BJ (cell line): ENCODE data around the gene OSBPL1A. TPM values are rescaled to one million over a fixed set of nuclear protein-coding genes. Genes with fewer than 3 reads are reported as not detected.

Experiments used
- CTCF ChIA-PET: fragments of 350-600 bp; formaldehyde crosslinking; extraction: SDS; loops from one replicate; lab custom pipeline; 2021; ENCODE audit warnings: antibody characterized with exemption, inconsistent platforms; lab: Yijun Ruan, JAX
- POLR2A ChIA-PET: fragments of 300-600 bp; sonication (Branson Sonifier 250); formaldehyde crosslinking; extraction: SDS; loops from one replicate; lab custom pipeline; 2021; ENCODE audit warnings: antibody characterized with exemption; lab: Charles Lee
- DNase-seq: peaks from one replicate; pipeline ENCODE4 v3.0.0-alpha.2; 2011; ENCODE audit warnings: low read depth
- H3K27me3 ChIP-seq: 2 replicates; pipeline ENCODE4 v1.6.0; 2011; ENCODE audit warnings: low read length; ENCODE audit not compliant: control insufficient read depth, insufficient read depth
- H3K36me3 ChIP-seq: 2 replicates; pipeline ENCODE4 v1.5.1; 2011; ENCODE audit warnings: low read length; ENCODE audit not compliant: control insufficient read depth, insufficient read depth
- H3K4me3 ChIP-seq: 2 replicates; pipeline ENCODE4 v1.5.1; 2011; ENCODE audit warnings: low read depth, mild to moderate bottlenecking, control low read depth, low read length
- polyA plus RNA-seq: library from polyadenylated mRNA; depleted of rRNA; stranded (reverse); fragments of >200 nt; gene quantifications from 2 replicates; pipeline ENCODE4 v1.2.3, GENCODE V29; 2011
- TF ChIP-seq, protein P1 (sequence below): IDR thresholded peaks from 2 replicates; pipeline ENCODE4 v1.5.1; 2011; ENCODE audit warnings: low read depth, mild to moderate bottlenecking, control low read depth, inconsistent platforms, low read length, moderate library complexity; ENCODE audit not compliant: insufficient read depth

Gene OSBPL1A
- polyA plus RNA-seq, 1 experiment = 20.1 TPM

DNA sequence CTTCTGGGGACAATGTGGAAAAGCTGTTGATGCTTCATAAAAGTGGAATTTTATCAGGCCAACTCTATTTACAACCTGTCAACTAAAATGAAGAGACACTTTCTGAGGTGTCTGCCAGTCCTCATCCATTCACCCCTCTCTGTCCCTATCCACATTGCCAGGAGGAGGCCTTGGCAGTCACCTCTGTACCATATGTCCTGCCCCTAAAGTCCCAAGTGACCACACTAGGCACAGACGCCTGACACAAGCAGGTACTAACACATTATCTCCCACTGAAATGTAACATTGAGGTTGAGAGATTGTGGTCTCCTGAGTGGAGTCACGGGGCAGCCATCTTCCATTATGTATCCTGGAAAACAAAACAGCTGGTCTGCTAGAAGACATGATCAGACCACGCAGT is 71.4 kb downstream of the OSBPL1A start:
- Histone ChIP-seq H3K27me3 (no peaks in the 10 kb centered on the region), H3K4me3 (no peak overlapping the region), H3K36me3 (no peaks in the 10 kb centered on the region)
- no peak for DNase-seq
- TF ChIP-seq, protein P1, sequence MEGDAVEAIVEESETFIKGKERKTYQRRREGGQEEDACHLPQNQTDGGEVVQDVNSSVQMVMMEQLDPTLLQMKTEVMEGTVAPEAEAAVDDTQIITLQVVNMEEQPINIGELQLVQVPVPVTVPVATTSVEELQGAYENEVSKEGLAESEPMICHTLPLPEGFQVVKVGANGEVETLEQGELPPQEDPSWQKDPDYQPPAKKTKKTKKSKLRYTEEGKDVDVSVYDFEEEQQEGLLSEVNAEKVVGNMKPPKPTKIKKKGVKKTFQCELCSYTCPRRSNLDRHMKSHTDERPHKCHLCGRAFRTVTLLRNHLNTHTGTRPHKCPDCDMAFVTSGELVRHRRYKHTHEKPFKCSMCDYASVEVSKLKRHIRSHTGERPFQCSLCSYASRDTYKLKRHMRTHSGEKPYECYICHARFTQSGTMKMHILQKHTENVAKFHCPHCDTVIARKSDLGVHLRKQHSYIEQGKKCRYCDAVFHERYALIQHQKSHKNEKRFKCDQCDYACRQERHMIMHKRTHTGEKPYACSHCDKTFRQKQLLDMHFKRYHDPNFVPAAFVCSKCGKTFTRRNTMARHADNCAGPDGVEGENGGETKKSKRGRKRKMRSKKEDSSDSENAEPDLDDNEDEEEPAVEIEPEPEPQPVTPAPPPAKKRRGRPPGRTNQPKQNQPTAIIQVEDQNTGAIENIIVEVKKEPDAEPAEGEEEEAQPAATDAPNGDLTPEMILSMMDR = no peak
- ChIA-PET POLR2A (no interaction called here), CTCF (interaction anchor here (0.6 to 1.2 kb wide), 3 partner anchors 21 to 149 kb away, joined by 3 to 7 read pairs (median 3); no protein-coding TSS in a partner anchor)

DNA sequence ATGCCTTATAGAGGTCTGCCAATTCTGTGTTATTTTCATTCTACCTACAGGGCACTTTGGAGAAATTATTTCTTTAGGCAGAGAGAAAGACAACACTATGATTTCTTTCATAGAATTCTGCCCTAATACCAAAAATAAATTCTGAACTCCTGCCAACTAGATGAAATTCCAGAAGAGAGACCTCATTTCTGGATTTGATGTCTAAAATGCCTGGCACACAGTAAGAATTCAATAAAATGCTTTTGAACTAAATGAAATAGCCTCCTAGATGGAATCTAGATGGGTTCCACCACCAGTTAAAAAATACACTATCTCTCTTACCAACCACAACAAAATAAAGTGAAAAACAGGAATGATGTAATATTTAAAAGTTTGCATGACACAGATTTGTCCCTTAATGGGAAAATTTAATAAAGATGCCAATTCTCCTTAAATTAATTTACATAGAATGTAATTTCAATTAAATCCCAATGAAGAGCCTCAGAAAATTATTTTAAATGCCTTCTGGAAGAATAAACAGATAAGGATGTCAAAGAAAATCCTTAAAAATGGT is 75.0 kb downstream of the OSBPL1A start:
- no peaks in the 10 kb centered on the region for H3K27me3 ChIP-seq
- POLR2A ChIA-PET = no interaction called here

DNA sequence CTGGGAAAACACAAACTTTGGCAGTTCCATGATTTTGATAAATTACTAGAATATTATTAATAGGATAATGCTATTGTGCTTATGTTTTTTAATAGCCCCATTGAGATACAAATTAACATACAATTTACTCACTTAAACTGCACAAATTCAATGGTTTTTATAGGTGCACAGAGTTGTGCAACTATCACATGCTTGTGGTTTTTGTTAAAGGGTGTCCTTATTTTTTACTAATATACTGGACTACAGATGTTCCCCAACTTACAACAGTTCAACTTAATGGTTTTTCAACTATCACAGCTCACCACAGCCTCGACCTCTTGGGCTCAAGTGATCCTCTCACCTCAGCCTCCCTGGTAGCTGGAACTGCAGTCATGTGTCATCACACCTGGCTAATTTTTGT is 76.6 kb downstream of the OSBPL1A start:
- peak; percentile 9 for DNase-seq
- ChIA-PET POLR2A (no interaction called here), CTCF (interaction anchor here (1.8 kb wide), 1 partner anchor 145 kb away, joined by 4 read pairs; no protein-coding TSS in a partner anchor)
- Histone ChIP-seq H3K27me3 (no peaks in the 10 kb centered on the region), H3K4me3 (no peak overlapping the region), H3K36me3 (no peaks in the 10 kb centered on the region)
- TF ChIP-seq, protein P1 = no peak

More for the DNA sequence above, 75.0 kb downstream of the OSBPL1A start:
- Histone ChIP-seq H3K36me3 (no peaks in the 10 kb centered on the region), H3K4me3 (no peak overlapping the region)
- TF ChIP-seq, protein P1 = no peak
- peak; percentile 41 for DNase-seq
- CTCF ChIA-PET = interaction anchor here (1.0 kb wide), 1 partner anchor 166 kb away, joined by 3 read pairs; no protein-coding TSS in a partner anchor

DNA sequence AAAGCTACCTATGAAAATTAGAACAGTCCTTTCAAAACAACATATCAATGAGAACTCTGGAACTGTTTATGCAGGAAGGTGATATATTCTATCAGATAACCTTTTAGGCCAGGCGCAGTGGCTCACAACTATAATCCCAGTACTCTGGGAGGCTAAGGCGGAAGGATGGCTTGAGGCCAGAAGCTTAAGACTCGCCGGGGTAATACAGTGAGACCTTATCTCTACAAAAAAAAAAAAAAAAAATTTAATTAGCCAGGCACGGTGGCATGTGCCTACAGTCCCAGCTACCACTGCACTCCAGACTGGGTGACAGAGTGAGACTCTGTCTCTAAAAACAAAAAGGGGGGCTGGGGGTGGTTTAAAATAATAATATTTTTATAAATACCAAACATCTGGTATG is 77.9 kb downstream of the OSBPL1A start:
- H3K36me3 ChIP-seq = no peaks in the 10 kb centered on the region
- POLR2A ChIA-PET = no interaction called here
- no peak for DNase-seq
- TF ChIP-seq, protein P1 = no peak
- no peaks in the 10 kb centered on the region for H3K27me3 ChIP-seq
- CTCF ChIA-PET = interaction anchor here (0.9 kb wide), 1 partner anchor 26 kb away, joined by 3 read pairs; no protein-coding TSS in a partner anchor
- no peak overlapping the region for H3K4me3 ChIP-seq

DNA sequence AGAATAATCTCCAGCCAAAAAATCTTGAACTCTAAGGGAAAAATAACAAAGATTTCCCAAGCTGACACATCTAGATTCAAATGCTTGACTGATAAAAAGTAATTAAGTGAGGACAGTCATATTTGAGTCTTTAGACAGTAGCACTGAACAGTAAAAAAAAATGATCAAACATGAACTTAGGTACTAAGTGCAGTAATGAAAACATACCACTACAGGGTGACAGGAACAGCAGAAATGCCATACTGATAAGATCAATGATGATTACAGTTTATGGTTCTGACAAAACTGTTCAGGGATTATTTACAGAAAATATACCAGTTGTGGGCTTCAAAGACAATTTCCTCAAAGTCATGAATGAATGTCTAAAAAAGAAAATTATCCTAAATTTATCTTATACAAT is 80.3 kb downstream of the OSBPL1A start:
- CTCF ChIA-PET = no interaction called here
- Histone ChIP-seq H3K27me3 (no peaks in the 10 kb centered on the region), H3K36me3 (no peaks in the 10 kb centered on the region), H3K4me3 (no peak overlapping the region)
- TF ChIP-seq, protein P1 = no peak
- POLR2A ChIA-PET = no interaction called here
- DNase-seq = no peak
